Cardiac septum (tissue), 1 donor: ENCODE measurements around the gene NUDT1. TPM values are rescaled to one million over a fixed set of nuclear protein-coding genes. Genes with fewer than 3 reads are reported as not detected.
A peak's percentile ranks its signal among the peaks of the same experiment; 100 is the strongest.

Experiments used
- DNase-seq: peaks from one replicate; pipeline ENCODE4 v3.0.0-alpha.2; 2020; ENCODE audit warnings: low spot score
- intact Hi-C: fragments of 100-400 bp; cut with DNase I; formaldehyde crosslinking; loops from one replicate; pipeline ENCODE4 v1.14.0; 2022
- total RNA-seq: library from RNA; stranded (reverse); fragmentation: NEBNext Ultra II Directional; extraction: Animal tissue kit (Norgen Biotek cat#: 25700); gene quantifications from one replicate; pipeline ENCODE4 v1.2.1, GENCODE V29; 2021
- donor health status: DM: no; HTN: no; CAD: no.

The NUDT1 gene
- total RNA-seq, 1 donor from 2014 or later: 9.6 TPM

DNA sequence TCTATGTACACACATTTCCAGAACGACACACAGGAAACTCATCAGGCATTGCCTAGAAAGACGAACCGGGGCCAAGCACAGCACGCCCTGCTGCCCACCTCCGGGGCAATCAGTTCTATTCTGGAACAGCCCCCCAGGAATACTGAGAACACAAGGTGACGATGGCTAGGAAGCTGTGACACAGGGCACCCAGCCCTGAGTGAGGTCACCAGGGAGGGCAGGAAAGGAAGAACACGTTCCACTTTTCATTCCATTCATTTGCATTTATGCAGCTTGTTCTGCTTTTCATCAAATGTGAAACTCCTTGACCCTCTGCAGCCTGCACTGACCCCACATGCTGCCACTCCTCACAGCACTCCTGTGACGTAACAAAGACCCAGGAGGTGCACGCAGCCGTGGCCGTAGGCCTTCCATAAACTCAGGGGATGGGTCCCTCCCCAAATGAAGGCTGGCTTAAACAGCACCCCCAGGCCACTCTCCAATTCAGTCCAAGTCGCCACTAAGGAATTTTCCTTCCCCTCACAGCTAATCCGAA is 38.2 kb upstream of the NUDT1 start:
- peak; percentile 27 for DNase-seq
- intact Hi-C loops: no loop called here

DNA sequence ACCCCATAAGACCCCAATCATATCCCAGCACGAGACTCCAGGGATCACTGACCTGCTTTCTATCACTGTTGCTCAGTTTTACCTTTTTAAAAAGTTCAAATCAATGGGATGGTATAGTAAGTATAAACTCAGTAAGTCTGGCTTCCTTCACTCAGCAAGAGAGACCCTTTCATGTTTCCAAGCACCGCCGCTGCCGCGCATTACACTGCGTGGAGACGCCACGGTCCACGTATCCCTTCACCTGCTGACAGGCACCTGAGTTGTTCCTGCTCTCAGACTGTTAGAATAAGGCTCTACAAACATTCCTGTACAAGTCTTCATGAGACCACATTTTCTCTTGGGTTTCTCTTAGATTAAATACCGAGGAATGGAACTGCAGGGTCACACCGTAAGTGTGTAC is 37.6 kb upstream of the NUDT1 start:
- intact Hi-C loops: no loop called here

DNA sequence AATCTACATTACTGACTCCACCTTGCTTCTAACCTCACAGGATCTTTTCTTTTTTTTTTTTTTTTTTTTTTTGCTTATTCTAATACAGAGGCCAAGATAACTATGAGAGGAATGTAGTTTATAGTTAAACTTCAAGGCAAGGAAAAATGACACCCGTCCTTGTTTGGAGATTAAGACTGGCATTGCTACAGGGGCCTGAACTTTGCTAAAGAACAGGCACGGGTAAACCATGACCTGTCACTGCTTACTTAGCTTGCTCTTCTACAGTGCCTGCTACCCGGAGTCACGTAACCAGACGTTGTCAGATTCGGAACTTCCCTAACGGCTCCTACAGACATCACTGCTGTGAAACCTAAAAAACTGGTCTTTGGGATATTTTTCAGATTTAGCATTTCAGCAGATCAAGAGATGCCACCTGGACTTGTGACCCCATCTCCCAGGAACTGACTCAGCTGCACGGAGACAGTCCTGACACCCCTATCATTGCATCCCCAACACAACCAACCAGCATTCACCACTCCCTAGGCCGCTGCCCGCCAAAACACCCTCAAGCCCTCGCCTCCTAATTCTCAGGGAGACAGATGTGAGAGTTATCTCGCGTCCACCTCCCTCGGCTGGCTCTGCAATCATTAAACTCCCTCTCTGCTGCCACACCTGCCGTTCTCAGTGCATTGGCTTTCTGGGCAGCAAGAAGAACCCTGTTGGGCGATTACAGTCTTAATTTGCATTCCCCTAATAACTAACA is 36.8 kb upstream of the NUDT1 start:
- intact Hi-C loops: loop anchor here (5.0 kb wide), 1 partner anchor 538 kb away; no protein-coding TSS in a partner anchor
- DNase-seq: peak; percentile 10

More for the DNA sequence above, 37.6 kb upstream of the NUDT1 start:
- peak; percentile 12 for DNase-seq

DNA sequence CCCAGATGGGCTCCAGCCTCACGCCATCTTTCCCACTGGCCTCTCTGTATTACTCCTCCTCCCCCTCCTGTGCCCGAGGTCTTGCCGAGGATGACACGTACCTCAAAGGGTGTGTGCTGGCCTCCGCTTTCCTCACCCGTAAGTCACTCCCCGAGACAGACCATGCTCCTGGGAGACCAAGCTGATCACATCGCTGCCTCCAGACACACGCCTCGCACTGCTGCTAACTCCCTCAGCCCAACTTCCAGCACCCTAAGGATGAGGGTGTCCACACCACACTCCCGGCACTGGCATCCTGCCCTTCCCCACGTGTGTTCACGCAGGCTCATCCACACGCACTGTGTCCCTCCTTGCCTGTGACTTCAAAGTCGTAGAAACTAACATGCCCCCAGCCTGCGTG is 33.3 kb upstream of the NUDT1 start:
- intact Hi-C loops: loop anchor here (2.0 to 5.0 kb wide), 2 partner anchors 104 to 541 kb away; no protein-coding TSS in a partner anchor

DNA sequence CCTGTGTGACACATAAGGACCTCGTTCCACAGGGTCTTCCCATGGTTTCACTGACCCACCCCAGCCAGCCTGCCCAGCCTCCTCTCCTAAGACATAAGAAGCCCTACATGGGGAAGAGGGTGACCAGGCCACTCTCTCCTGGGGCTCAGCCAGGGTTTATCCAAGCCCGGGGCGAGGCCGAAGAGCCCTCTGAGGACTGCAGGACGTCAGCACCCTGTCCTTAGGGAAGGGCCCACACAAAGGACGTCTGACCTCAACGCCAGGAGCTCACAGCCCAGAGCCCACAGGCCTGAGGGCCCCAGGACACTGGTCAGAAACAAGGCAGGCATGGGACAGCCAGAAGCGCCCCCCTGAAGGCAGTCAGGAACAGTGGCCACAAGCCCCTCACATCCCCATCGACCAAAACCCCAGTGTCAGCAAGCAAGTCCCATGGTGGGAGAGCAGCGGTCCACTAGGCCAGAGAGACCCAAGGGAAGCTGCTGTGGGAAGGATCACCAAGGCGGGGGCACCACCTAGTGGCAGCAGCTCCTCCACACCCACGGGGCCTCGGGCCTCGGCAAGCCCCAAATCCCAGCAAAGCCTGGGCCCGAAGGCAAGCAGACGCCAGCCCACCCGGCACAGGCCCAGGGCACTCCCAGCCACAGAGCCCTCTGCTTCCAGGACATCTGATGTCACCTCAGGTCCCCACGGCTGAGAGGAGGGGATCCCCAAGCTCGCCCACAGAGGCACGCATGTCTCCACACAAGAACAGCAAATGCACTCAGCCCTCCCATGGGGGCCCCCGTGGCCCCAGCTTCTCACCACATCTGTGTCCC is 32.7 kb upstream of the NUDT1 start:
- no peak for DNase-seq
- intact Hi-C loops: loop anchor here (2.0 to 5.0 kb wide), 2 partner anchors 105 to 542 kb away; no protein-coding TSS in a partner anchor

More for the DNA sequence above, 33.3 kb upstream of the NUDT1 start:
- no peak for DNase-seq

DNA sequence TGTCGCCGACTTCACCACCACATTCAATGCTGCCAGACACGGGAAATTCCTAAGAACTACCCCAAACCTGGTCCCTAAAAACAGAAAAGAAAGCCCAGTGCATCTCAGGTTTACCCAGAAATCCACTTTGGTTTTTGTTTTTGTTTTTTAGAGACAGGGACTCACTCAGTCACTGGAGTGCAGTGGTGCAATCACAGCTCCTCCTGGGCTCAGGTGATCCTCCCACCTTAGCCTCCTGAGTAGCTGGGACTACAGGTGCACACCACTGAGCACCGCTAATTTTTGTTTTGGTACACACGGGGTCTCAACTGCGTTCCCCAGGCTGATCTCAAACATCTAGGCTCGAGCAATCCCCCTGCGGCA is 32.1 kb upstream of the NUDT1 start:
- no peak for DNase-seq

DNA sequence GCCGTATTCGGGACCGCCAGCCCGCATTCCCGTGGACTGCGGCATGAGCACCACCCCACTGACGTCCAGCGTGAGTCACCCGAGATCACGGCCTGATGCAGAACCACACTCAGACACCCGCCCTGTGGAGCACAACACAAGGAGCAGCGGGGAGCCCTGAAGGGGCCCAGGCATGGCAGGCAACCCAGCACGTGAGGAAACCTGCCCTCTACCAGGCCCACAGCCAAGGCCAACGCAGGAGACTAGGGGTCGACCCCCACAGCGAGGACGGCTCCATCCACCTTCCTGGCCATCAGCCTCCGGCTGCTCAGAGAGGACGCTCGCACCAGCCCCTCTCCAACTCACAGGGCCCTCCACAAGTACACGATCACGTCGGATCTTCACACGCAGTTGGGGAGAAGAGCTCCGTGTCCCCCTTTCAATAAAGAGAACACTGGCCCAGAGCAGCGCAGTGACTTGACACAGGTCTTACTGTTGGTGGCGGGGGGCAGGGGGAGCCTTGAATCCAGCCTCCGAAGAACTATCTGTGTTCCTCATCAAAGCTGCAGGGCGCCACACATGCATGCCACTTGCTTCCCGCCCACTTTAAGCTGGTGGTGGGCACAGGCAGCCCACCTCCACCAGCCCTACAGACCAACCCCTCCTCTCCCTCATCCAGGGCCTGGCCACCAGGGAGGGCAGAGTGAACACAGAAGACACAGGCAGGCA is 31.3 kb upstream of the NUDT1 start:
- DNase-seq: no peak
- intact Hi-C loops: loop anchor here (5.0 kb wide), 2 partner anchors 398 to 633 kb away; no protein-coding TSS in a partner anchor

More for the DNA sequence above, 32.1 kb upstream of the NUDT1 start:
- intact Hi-C loops: loop anchor here (2.0 to 5.0 kb wide), 4 partner anchors 105 to 633 kb away; no protein-coding TSS in a partner anchor

DNA sequence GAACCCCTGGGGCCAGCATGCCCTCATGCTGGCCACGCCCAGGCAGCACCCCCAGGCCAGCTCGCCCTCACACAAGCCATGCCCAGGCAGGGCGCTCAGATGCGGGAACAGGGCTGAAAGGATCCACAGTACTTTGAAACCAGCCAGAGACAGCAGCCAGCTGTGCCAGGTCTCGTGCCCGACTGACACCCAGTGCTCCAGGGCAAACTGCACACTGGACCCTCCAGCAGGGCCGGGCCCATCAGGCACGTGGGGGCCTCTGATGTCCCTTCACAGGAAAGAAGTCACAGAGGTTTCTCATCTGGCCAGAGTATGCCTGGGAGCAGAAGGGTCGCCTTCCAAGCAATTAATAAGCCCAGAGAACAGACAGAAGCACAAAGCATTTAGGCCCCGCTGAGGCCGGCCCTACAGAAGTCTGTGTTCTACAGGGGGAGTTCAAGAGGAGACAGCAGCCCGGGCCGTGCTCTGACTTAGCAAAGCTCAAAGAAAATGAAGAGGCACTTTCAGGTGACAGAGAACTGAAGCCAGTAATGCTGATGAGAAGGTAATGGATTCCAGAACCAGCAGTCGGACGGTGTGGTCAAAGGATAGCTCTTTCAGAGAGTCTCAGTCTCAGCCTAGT is 30.7 kb upstream of the NUDT1 start:
- no peak for DNase-seq
- intact Hi-C loops: loop anchor here (5.0 kb wide), 2 partner anchors 399 to 634 kb away; no protein-coding TSS in a partner anchor

DNA sequence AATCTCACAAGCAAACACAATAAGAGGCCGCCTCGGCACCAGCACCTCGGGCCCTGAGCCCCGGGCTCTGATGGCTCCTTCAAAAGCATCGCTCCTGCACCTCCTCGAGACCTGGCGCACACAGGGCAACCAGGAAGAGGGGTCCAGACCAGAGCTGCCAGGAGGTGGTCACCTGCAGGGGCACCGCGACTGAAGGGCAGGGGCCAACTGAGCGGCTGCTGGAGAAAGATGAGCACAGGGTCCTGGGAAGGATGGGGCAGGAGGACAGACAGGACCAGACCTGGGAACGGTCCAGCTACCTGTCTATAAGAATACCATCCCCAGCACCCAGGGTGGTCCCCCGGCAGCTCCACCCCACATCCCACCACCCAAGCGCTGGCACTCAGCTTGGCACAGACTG is 30.1 kb upstream of the NUDT1 start:
- DNase-seq: no peak
- intact Hi-C loops: loop anchor here (5.0 kb wide), 2 partner anchors 400 to 635 kb away; no protein-coding TSS in a partner anchor

DNA sequence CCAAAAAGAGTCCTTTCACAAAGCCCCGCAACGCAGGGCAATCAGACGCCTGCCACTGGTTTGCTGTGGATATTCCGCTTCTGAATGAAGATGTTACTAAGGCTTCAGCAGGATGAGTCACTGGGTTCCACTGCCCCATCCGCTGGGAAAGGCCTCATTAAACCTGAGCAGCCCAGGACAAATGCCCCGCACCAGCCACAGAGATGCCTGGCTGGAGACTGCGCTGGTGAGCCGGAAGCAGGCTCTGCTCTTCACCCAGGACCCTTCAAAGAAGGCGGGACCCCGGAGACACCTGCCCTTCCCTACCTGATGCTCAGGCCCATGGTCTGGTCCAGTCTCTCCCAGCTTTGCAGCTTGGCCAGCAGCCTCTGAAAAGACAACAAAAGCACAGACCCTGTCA is 29.1 kb upstream of the NUDT1 start:
- intact Hi-C loops: loop anchor here (5.0 kb wide), 2 partner anchors 401 to 636 kb away; no protein-coding TSS in a partner anchor
- DNase-seq: no peak

DNA sequence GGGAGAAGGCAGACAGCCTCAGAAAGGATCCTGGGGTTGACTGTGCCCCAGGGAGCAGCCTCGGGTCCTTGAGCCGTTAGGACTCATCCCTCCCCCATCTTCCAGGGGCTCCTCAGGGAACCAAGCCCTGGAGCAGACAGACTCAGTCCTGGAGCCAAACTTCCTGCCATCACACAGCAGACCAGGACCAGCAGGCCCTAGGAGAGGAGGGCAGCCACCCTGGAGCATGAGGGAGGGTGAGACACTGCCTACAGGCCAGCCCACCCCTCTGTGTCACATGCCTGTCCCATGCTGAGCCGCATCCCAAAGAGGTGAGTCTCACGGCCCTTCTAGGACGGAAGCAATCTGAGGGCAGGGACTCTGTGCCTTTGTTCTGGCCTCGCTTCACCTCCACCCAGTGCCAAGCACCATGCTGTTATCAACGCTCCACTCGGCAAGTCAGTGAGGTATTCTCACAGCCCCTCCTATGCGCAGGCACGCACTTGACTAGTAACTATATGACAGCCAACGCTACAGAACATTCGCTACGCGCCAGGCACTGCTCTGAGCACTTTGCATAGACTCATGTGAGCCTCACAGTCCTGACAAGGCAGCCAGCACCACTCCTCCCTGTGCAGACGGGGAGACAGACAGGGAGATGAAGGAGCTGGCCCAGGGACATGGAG is 28.3 kb upstream of the NUDT1 start:
- no peak for DNase-seq
- intact Hi-C loops: loop anchor here (5.0 kb wide), 2 partner anchors 401 to 636 kb away; no protein-coding TSS in a partner anchor

DNA sequence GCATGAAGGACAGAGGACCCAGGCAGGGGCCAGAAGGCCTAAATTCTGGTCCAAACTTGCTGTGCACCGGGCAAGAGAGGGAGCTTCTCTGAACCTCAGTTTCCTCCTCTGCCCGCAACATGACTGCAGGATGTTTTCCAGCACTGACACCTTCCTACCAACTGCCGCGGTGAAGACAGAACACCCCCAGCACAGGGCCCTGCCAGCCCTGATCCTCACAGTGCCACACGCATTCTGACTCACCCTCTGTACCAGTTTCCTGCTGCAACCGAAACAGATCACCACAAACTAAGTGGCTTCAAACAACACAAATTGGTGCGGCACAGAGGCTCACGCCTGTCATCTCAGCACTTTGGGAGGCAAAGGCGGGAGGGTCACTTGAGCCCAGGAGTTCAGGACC is 27.4 kb upstream of the NUDT1 start:
- intact Hi-C loops: loop anchor here (5.0 kb wide), 2 partner anchors 402 to 637 kb away; no protein-coding TSS in a partner anchor
- no peak for DNase-seq

DNA sequence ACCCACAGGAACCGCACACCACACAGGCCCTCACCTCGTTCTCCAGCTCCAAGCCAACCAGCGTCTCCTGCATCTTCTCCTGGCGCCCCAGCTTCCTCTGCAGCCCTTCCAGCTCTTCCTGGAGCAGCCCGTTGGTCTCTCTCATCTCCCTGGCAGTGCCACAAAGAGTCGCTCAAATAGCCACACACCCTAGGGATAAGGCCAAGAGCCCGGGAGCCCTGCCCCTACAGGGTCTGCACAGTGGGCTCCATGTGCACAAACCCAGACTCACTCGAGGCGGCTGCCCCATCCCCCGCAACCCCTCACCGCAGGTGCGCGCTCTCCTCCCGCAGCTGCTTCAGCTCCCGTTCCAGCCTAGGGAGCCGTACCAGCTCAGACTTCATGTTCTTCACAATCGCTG is 26.2 kb upstream of the NUDT1 start:
- intact Hi-C loops: no loop called here
- DNase-seq: no peak

DNA sequence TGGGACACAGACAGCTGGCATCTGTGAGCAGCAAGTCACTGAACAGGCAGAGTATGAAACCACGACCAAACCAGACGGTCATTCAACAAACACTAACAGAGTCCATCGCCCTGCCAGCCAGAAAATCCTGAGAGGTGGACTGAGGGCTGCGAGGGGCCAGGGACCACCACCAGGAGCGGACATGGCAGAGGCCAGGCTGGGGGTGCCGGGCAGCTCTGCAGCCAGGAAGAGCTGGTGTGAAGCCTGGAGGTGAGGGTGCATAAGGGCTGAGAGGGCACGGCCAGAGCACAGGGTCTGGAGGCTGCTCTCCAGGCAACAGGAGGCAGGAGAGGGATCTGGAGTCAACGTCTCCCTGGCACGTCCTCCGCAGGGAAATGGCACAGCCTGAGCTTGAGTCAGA is 24.8 kb upstream of the NUDT1 start:
- no peak for DNase-seq
- intact Hi-C loops: no loop called here

DNA sequence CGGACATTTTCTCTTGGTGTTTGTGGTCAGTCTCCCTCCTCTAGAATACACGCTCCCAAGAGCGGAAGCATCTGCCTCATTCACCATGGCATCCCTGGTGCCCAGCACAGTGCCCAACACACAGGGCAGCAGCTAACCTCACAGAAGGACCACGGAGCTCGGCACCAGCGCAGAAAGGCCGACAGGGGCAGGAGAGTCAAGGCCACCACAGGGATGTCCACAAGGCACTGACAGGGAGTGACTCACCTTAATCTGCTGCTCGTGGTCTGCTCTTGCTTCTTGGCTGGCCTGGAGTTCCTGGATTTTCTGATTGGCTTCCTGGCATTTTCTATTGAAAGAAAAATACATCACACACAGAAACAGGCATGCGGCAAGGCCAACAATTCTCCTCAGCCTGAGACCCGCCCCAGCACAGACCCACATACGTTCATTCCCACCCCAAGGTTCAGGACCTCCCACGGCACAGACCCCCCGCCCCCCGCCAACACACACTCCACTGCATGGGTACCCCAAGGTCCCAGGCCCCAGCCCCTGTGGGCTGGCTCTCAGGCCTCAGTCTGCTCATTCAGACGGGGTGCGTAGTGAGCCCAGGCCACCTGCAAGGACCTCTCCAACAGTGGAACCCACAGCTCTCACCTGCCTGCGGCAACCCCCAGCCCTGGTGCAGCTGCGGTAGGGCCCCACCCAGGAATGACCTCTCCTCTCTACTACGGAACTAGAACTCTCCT is 24.1 kb upstream of the NUDT1 start:
- intact Hi-C loops: no loop called here
- no peak for DNase-seq

DNA sequence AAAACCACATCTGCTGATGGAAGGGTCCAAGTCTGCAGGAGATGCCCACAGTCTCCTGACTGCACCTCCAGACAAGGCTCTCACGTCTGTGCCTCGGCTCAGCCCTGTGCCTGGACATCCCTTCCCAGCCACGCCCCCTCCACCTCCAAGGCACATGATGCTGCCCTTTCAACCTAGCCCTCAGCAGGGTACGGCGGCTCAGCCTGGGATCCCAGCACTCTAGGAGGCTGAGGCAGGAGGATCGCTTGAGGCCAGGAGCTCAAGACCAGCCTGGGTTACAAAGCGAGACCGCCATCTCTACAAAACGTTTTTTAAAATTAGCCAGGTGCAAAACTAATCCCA is 23.6 kb upstream of the NUDT1 start:
- DNase-seq: no peak

DNA sequence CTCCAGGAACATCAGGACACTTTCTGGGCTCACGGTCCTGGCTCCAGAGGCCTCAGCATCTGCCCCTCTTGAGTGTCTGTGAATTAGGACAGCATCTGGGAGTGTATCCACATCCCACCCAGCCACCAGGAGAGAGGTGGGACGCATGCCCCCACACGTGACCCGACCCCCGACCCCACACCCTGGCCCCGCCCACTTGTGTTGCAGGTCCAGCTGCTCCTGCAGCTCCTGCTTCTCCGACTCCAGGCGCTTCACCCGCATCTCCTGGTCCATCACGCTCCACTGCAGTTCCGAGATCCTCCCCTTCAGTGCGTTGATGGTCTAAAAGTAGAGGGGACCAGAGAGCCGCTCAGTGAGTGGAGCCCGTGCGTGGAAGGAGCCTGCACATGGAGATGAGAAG is 22.9 kb upstream of the NUDT1 start:
- no peak for DNase-seq
- intact Hi-C loops: no loop called here

More for the DNA sequence above, 23.6 kb upstream of the NUDT1 start:
- intact Hi-C loops: no loop called here

DNA sequence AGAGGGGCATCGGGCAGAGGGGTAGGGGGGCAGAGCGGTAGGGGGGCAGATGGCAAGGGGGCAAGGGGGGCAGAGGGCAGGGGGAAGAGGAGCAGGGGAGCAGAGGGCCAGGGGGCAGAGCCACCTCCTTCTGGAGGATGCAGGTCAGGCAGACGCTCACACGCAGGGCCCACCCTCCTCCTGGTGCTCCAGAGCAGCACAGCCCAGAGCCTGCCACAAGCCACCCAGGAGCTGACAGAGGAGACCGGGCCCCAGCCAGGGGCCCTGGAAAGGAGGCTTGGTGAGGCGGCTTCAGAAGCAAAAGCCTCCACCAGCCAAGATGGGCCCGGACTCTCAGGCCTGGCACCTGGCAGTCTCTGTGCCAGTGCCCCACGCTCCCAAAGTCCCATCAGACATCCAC is 22.4 kb upstream of the NUDT1 start:
- intact Hi-C loops: no loop called here

More for the DNA sequence above, 22.4 kb upstream of the NUDT1 start:
- no peak for DNase-seq
